Panc1 (cell line): ENCODE data around the gene PAWR.

Experiments
- CTCF ChIP-seq: fragments of 450-650 bp; IDR thresholded peaks from 2 replicates; pipeline ENCODE4 v1.5.1; 2017; ENCODE audit warnings: mild to moderate bottlenecking
- POLR2AphosphoS5 ChIP-seq: IDR thresholded peaks from 2 replicates; pipeline ENCODE4 v1.6.1; 2012; ENCODE audit warnings: mild to moderate bottlenecking, low read depth, low read length, moderate library complexity

GRCh38 chr12:79680051-79680450 is 10.7 kb downstream of the PAWR start:
- TF ChIP-seq CTCF (no peak), POLR2AphosphoS5 (no peak)
